H1 (cell line): Measurements from ENCODE around the gene BHLHE23. TPM values are rescaled to one million over a fixed set of nuclear protein-coding genes. Genes with fewer than 3 reads are reported as not detected.

Experiments
- CTCF ChIA-PET: fragments of 300-600 bp; sonication (Branson Sonifier 250); formaldehyde crosslinking; loops from one replicate; lab custom pipeline; 2021; ENCODE audit not compliant: partially characterized antibody; lab: Charles Lee
- POLR2A ChIA-PET: fragments of 300-600 bp; sonication (Branson Sonifier 250); formaldehyde crosslinking; loops from one replicate; lab custom pipeline; 2021; ENCODE audit warnings: inconsistent platforms; ENCODE audit not compliant: partially characterized antibody; lab: Charles Lee
- DNase-seq, 2 experiments: peaks; one replicate each; pipeline versions ENCODE4 v3.0.0 to v3.0.0-alpha.2; 2010 to 2022; ENCODE audit warnings: low spot score in 2 of 2, low read depth in 1 of 2, mixed read lengths in 1 of 2
- FAIRE-seq: peaks from 2 replicates; lab custom pipeline; 2011; peaks lifted over from hg19 to GRCh38; lab: Jason Lieb, UNC
- H2AFZ ChIP-seq: 2 replicates; pipeline ENCODE4 v1.8.1; 2012; ENCODE audit warnings: low read length, inconsistent platforms
- H2AK5ac ChIP-seq: 2 replicates; pipeline ENCODE4 v1.6.1; 2013; ENCODE audit warnings: low read depth, low read length
- H2BK120ac ChIP-seq: replicated peaks from 2 replicates; pipeline ENCODE3; 2013; ENCODE audit warnings: low read depth, low read length, inconsistent platforms
- H2BK12ac ChIP-seq: 2 replicates; pipeline ENCODE4 v1.6.1; 2013; ENCODE audit warnings: low read depth, low read length
- H2BK15ac ChIP-seq: 2 replicates; pipeline ENCODE4 v1.6.1; 2013; ENCODE audit warnings: low read length
- H2BK20ac ChIP-seq: 2 replicates; pipeline ENCODE4 v1.6.1; 2013; ENCODE audit warnings: low read length
- H2BK5ac ChIP-seq: 2 replicates; pipeline ENCODE4 v1.6.1; 2013; ENCODE audit warnings: low read depth, low read length
- H3K14ac ChIP-seq: 2 replicates; pipeline ENCODE4 v1.6.1; 2013; ENCODE audit warnings: inconsistent platforms; ENCODE audit not compliant: insufficient read length
- H3K18ac ChIP-seq: 2 replicates; pipeline ENCODE4 v1.6.1; 2013; ENCODE audit warnings: low read length; ENCODE audit errors: extremely low read depth
- H3K23ac ChIP-seq: 2 replicates; pipeline ENCODE4 v1.6.1; 2013; ENCODE audit warnings: inconsistent platforms; ENCODE audit not compliant: insufficient read length
- H3K23me2 ChIP-seq: 2 replicates; pipeline ENCODE4 v1.6.1; 2013; ENCODE audit warnings: low read depth, low read length
- H3K27ac ChIP-seq: 2 replicates; pipeline ENCODE4 v1.6.1; 2011; ENCODE audit warnings: low read depth, low read length, inconsistent platforms
- H3K27me3 ChIP-seq, 4 experiments: replicated peaks in 1 of 4; 1 replicate in 1 of 4; 2 replicates in 3 of 4; pipeline versions ENCODE4 v1.6.1 to v1.8.1; 2011 to 2013; ENCODE audit warnings: low read length in 3 of 4, mild to moderate bottlenecking in 3 of 4, inconsistent platforms in 2 of 4, mixed read lengths in 2 of 4, moderate library complexity in 1 of 4; ENCODE audit not compliant: control insufficient read depth in 3 of 4, insufficient read depth in 3 of 4; ENCODE audit errors: extremely low read depth in 1 of 4
- H3K36me3 ChIP-seq, 4 experiments: 2 replicates each; pipeline versions ENCODE4 v1.6.1 to v1.8.1; 2011 to 2013; ENCODE audit warnings: mild to moderate bottlenecking in 4 of 4, low read length in 3 of 4, moderate library complexity in 2 of 4, control low read depth in 1 of 4, inconsistent platforms in 1 of 4; ENCODE audit not compliant: insufficient read depth in 4 of 4, control insufficient read depth in 2 of 4
- H3K4ac ChIP-seq: replicated peaks from 2 replicates; pipeline ENCODE3; 2013; ENCODE audit warnings: low read length, low read depth, mixed read lengths, inconsistent platforms; ENCODE audit not compliant: insufficient read length
- H3K4me1 ChIP-seq, 4 experiments: replicated peaks in 1 of 4; 1 replicate in 1 of 4; 2 replicates in 3 of 4; pipeline versions ENCODE4 v1.6.1 to v1.8.1; 2011 to 2013; ENCODE audit warnings: low read length in 3 of 4, inconsistent platforms in 2 of 4, mixed read lengths in 1 of 4; ENCODE audit not compliant: insufficient read depth in 4 of 4, control insufficient read depth in 3 of 4
- H3K4me2 ChIP-seq, 2 experiments: 2 replicates each; pipeline versions ENCODE4 v1.6.1 to v1.8.1; 2011 to 2013; ENCODE audit warnings: low read depth in 2 of 2, low read length in 2 of 2, control low read depth in 1 of 2, inconsistent platforms in 1 of 2, mild to moderate bottlenecking in 1 of 2; ENCODE audit not compliant: insufficient read depth in 1 of 2
- H3K4me3 ChIP-seq, 4 experiments: fragments of 200-600, 300-600 bp in 1 of 4; sonication (generic), shearing (Covaris generic), sonication (Bioruptor Twin) in 1 of 4; 2 replicates each; pipeline versions ENCODE4 v1.5.1 to v1.8.1; 2011 to 2016; ENCODE audit warnings: low read length in 4 of 4, low read depth in 3 of 4, control low read depth in 2 of 4, inconsistent platforms in 2 of 4, mild to moderate bottlenecking in 2 of 4, mixed read lengths in 1 of 4, moderate library complexity in 1 of 4; ENCODE audit not compliant: insufficient read depth in 2 of 4; ENCODE audit errors: extremely low read depth in 1 of 4
- H3K56ac ChIP-seq: replicated peaks from 2 replicates; pipeline ENCODE3; 2013; ENCODE audit warnings: low read depth, mild to moderate bottlenecking, mixed read lengths, low read length, inconsistent platforms; ENCODE audit not compliant: insufficient read length
- H3K79me1 ChIP-seq: 2 replicates; pipeline ENCODE4 v1.6.1; 2013; ENCODE audit warnings: low read depth, low read length, control low read depth
- H3K79me2 ChIP-seq, 2 experiments: 2 replicates each; pipeline versions ENCODE4 v1.6.1 to v1.8.1; 2012 to 2013; ENCODE audit warnings: low read length in 2 of 2, mild to moderate bottlenecking in 2 of 2, inconsistent platforms in 1 of 2; ENCODE audit not compliant: insufficient read depth in 2 of 2, control insufficient read depth in 1 of 2
- H3K9ac ChIP-seq, 4 experiments: replicated peaks in 1 of 4; 1 replicate in 1 of 4; 2 replicates in 3 of 4; pipeline versions ENCODE4 v1.6.1 to v1.8.1; 2011 to 2013; ENCODE audit warnings: low read depth in 3 of 4, low read length in 3 of 4, control low read depth in 2 of 4, mild to moderate bottlenecking in 2 of 4, moderate library complexity in 2 of 4, inconsistent platforms in 1 of 4; ENCODE audit errors: extremely low read depth in 1 of 4
- H3K9me3 ChIP-seq, 2 experiments: 2 replicates each; pipeline versions ENCODE4 v1.6.1 to v1.8.1; 2012 to 2013; ENCODE audit warnings: mild to moderate bottlenecking in 2 of 2, moderate library complexity in 2 of 2, control low read depth in 1 of 2, inconsistent platforms in 1 of 2, low read depth in 1 of 2, low read length in 1 of 2, mixed read lengths in 1 of 2; ENCODE audit not compliant: insufficient read depth in 2 of 2
- H4K20me1 ChIP-seq, 2 experiments: replicated peaks in 1 of 2; 2 replicates each; pipeline versions ENCODE3 to v1.8.1; 2011 to 2013; ENCODE audit warnings: inconsistent platforms in 2 of 2, low read length in 2 of 2, mild to moderate bottlenecking in 1 of 2; ENCODE audit not compliant: insufficient read depth in 2 of 2, control insufficient read depth in 1 of 2
- H4K5ac ChIP-seq: 2 replicates; pipeline ENCODE4 v1.6.1; 2013; ENCODE audit warnings: low read length, low read depth, mixed read lengths, inconsistent platforms; ENCODE audit not compliant: insufficient read length
- H4K8ac ChIP-seq: 2 replicates; pipeline ENCODE4 v1.8.0; 2013; ENCODE audit warnings: mild to moderate bottlenecking, moderate library complexity, low read length, inconsistent platforms; ENCODE audit not compliant: insufficient read depth; ENCODE audit errors: extremely low read depth
- H4K91ac ChIP-seq: replicated peaks from 2 replicates; pipeline ENCODE3; 2013; ENCODE audit warnings: low read length, mixed read lengths, inconsistent platforms; ENCODE audit not compliant: insufficient read length
- KDM4A ChIP-seq: IDR thresholded peaks from one replicate; pipeline ENCODE4 v1.7.1; 2012; ENCODE audit warnings: low read depth, mild to moderate bottlenecking, moderate library complexity, low read length, inconsistent platforms; ENCODE audit not compliant: severe bottlenecking
- POLR2A ChIP-seq, 2 experiments: IDR thresholded peaks; 1 replicate in 1 of 2; 2 replicates in 1 of 2; pipeline ENCODE4 v1.6.1; 2011; ENCODE audit warnings: low read depth in 2 of 2, low read length in 2 of 2, mild to moderate bottlenecking in 2 of 2; ENCODE audit errors: control extremely low read depth in 1 of 2
- SRF ChIP-seq: IDR thresholded peaks from 2 replicates; pipeline ENCODE4 v1.6.1; 2011; ENCODE audit warnings: mild to moderate bottlenecking, low read depth, low read length, moderate library complexity
- WGBS, 2 experiments: shearing (Covaris generic) in 1 of 2; methylation state at CpG; one replicate each; pipeline versions ENCODE4 v1.1.6 to v1.1.7; 2013 to 2015; ENCODE audit warnings: low lambda C conversion rate in 2 of 2, mixed read lengths in 2 of 2, inconsistent platforms in 1 of 2, low coverage in 1 of 2, missing lambda C conversion rate in 1 of 2; ENCODE audit not compliant: insufficient replicate concordance in 2 of 2, insufficient coverage in 1 of 2, insufficient read length in 1 of 2; ENCODE audit errors: extremely low coverage in 1 of 2, missing lambda C conversion rate in 1 of 2; 5-methylcytosine and 5-hydroxymethylcytosine counted together
- polyA plus RNA-seq, 7 experiments: library from polyadenylated mRNA; depleted of rRNA in 3 of 7; stranded (reverse) in 5 of 7; unstranded in 2 of 7; fragments of >200 nt in 5 of 7; fragments of 200-250 nt in 2 of 7; gene quantifications; 1 replicate in 5 of 7; 2 replicates in 1 of 7; 4 replicates in 1 of 7; pipeline versions ENCODE4 v1.2.1 to v1.2.3, GENCODE V29; 2011 to 2013; ENCODE audit warnings: missing spikeins in 2 of 7, mixed read lengths in 2 of 7
- total RNA-seq: library from RNA; stranded (reverse); fragmentation: NEBNext Ultra II Directional; extraction: Animal tissue kit (Norgen Biotek cat#: 25700); gene quantifications from 2 replicates; pipeline ENCODE4 v1.2.1, GENCODE V29; 2021

Gene BHLHE23
- total and polyA plus RNA-seq, 2 of the 8 experiments (the other 6 are each of a cell fraction or from before 2014, with no cell fraction given): 0.47 TPM; not detected in 1

DNA sequence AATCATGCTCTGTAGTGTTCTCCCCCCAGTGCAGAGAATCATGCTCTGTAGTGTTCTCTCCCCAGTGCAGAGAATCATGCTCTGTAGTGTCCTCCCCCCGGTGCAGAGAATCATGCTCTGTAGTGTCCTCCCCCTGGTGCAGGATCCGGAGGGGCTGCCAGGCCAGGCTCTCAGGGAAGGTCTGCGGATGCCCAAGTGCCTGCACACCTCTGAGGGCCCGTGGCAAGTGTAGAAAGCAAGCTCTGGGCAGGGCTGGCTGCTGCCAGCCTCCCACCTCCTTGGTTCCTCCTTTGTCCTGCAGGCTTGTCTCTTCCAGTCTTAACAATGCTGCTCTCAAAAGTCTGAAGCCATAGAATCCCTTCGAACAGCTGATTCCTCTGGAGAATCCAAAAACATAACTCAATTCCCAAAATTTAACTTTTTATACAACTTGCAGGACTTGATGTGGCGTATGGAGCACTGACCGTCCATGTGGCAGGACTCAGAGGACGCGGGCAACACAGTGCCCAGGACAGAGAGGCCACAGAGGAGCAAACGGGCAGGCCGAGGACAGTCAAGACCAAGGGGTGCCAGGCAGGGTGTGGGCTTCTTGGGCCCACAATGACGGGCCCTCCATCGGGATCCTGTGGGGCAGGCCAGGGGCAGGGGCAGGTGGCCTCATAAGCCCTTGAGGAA lies 44.6 kb upstream of the BHLHE23 start:
- H2BK12ac ChIP-seq: no peak overlapping the region
- H2AFZ ChIP-seq: no peak overlapping the region
- H3K27ac ChIP-seq: no peak overlapping the region
- no peak overlapping the region for H3K14ac ChIP-seq
- no peaks in the 10 kb centered on the region; a peak in 2 of 7 replicates for H3K27me3 ChIP-seq
- H3K4me1 ChIP-seq: no peaks in the 10 kb centered on the region
- no peak overlapping the region for H4K5ac ChIP-seq
- H3K23ac ChIP-seq: no peak overlapping the region
- H3K4me2 ChIP-seq: no peak overlapping the region
- no peak overlapping the region for H2BK5ac ChIP-seq
- DNase-seq (no peak), FAIRE-seq (no peak)
- ChIA-PET CTCF (interaction anchor here (0.8 to 1.6 kb wide), 2 partner anchors 48 to 122 kb away, joined by 3 to 4 read pairs; no protein-coding TSS in a partner anchor), POLR2A (interaction anchor here (0.6 kb wide), 1 partner anchor 176 kb away, joined by 3 read pairs; no protein-coding TSS in a partner anchor)
- no peak overlapping the region for H4K8ac ChIP-seq
- no peak overlapping the region for H2BK20ac ChIP-seq
- no peak overlapping the region for H3K18ac ChIP-seq
- no peak overlapping the region for H3K56ac ChIP-seq
- no peak overlapping the region for H2BK15ac ChIP-seq
- peaks cover 6 to 19% of the 10 kb centered on the region in 2 experiments; a peak in 1 of 4 replicates for H3K9me3 ChIP-seq
- no peaks in the 10 kb centered on the region for H3K23me2 ChIP-seq
- no peak overlapping the region for H3K4me3 ChIP-seq
- no peak overlapping the region for H4K91ac ChIP-seq
- H3K79me2 ChIP-seq: no peaks in the 10 kb centered on the region
- no peak overlapping the region for H3K4ac ChIP-seq
- 92% methylated on average over 12 of the region's 13 CpGs; no CpG with 5 or more reads in 1 of the 2 experiments for WGBS, 2 experiments
- H4K20me1 ChIP-seq: no peaks in the 10 kb centered on the region
- TF ChIP-seq SRF: no peak
- TF ChIP-seq POLR2A (IDR thresholded peaks at IDR 0.05; ENCODE audit: control extremely low read depth in 1 of 2, low read depth in 2 of 2, low read length in 2 of 2): no peak
- TF ChIP-seq KDM4A: no peak
- no peak overlapping the region for H2AK5ac ChIP-seq
- H3K79me1 ChIP-seq: no peaks in the 10 kb centered on the region
- no peak overlapping the region for H2BK120ac ChIP-seq
- no peak overlapping the region for H3K9ac ChIP-seq
- H3K36me3 ChIP-seq: no peaks in the 10 kb centered on the region
